ENCODE measurements around the gene PCNT.

GRCh38 chr21:46414965-46415275, 91.0 kb downstream of the PCNT start:
- no peak for TF ChIP-seq FOXK2 (IDR thresholded peaks at IDR 0.05)
- no peak for TF ChIP-seq ARNT (IDR thresholded peaks at IDR 0.05)
- no peak for TF ChIP-seq SP1 (IDR thresholded peaks at IDR 0.05)
- no peak for TF ChIP-seq ELF4 (IDR thresholded peaks at IDR 0.05)
- no peak for TF ChIP-seq TARDBP (IDR thresholded peaks at IDR 0.05)
- no peak for TF ChIP-seq HDGF (IDR thresholded peaks at IDR 0.05; ENCODE audit: borderline replicate concordance)
- no peak for TF ChIP-seq FOXA1 (IDR thresholded peaks at IDR 0.05)
- TF ChIP-seq SUZ12 (IDR thresholded peaks at IDR 0.05): no peak
- no peak for TF ChIP-seq PKNOX1 (IDR thresholded peaks at IDR 0.05)
- TF ChIP-seq BHLHE40 (IDR thresholded peaks at IDR 0.05; ENCODE audit: borderline replicate concordance): no peak
- TF ChIP-seq NFRKB (IDR thresholded peaks at IDR 0.05): no peak
- TF ChIP-seq L3MBTL2 (conservative IDR thresholded peaks at IDR 0.05): no peak
- TF ChIP-seq FOXM1 (IDR thresholded peaks at IDR 0.05; ENCODE audit: borderline replicate concordance): no peak
- no peak for TF ChIP-seq ZNF384 (IDR thresholded peaks at IDR 0.05)
